GM12865 (cell line): ENCODE results near the gene CEP112.

Experiments
- DNase-seq: peaks from one replicate; pipeline ENCODE4 v3.0.0; 2010; ENCODE audit warnings: low read depth
- H3K4me3 ChIP-seq: 2 replicates; pipeline ENCODE4 v1.5.1; 2011; ENCODE audit warnings: mild to moderate bottlenecking, low read depth, low read length, control low read depth
- TF ChIP-seq, protein P1 (sequence below): IDR thresholded peaks from 2 replicates; pipeline ENCODE4 v1.5.1; 2011; ENCODE audit warnings: low read length, control low read depth, low read depth, inconsistent platforms; ENCODE audit not compliant: insufficient read depth; ENCODE audit errors: missing control alignments

Gene CEP112

DNA sequence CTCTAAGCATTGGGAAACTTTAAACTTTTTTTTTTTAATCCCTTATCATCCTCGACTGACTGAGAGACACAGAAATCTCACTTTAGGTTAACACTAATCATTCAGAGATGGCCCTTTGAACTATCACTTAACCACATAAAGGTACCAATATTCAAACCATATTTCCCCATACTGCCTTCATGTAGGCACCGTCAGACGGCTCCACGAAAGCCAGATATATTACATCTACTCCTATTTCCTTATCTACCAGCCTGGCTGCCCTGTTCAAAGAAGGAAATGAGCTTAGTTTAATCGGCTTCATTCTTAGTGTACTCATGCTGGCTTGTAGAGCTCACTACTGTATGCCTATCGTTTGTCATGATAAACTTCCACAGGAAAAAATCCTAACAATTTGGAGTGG is 270.9 kb downstream of the CEP112 start:
- no peak for DNase-seq
- TF ChIP-seq, protein P1, sequence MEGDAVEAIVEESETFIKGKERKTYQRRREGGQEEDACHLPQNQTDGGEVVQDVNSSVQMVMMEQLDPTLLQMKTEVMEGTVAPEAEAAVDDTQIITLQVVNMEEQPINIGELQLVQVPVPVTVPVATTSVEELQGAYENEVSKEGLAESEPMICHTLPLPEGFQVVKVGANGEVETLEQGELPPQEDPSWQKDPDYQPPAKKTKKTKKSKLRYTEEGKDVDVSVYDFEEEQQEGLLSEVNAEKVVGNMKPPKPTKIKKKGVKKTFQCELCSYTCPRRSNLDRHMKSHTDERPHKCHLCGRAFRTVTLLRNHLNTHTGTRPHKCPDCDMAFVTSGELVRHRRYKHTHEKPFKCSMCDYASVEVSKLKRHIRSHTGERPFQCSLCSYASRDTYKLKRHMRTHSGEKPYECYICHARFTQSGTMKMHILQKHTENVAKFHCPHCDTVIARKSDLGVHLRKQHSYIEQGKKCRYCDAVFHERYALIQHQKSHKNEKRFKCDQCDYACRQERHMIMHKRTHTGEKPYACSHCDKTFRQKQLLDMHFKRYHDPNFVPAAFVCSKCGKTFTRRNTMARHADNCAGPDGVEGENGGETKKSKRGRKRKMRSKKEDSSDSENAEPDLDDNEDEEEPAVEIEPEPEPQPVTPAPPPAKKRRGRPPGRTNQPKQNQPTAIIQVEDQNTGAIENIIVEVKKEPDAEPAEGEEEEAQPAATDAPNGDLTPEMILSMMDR: no peak
- H3K4me3 ChIP-seq: no peak overlapping the region

DNA sequence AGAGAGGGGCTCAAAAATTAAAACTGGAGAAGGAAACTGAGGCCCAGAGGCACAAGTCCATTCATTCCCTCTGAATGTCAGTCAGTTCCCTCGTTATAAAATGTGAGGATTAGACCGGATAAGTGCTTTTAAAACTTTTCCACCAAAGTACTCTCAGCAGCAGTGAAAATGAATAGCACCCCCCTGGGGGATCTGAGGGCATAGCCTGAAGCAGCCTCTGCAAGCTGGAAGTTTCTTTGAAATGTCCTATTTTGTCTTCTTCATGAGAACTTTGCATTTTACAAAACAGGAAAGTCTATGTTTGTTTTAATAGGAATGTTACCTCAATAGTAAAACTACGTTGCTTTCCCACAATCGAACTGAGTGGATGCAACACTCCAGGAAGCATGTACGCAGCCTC is 273.0 kb downstream of the CEP112 start:
- DNase-seq: no peak
- TF ChIP-seq, protein P1: no peak
- no peak overlapping the region for H3K4me3 ChIP-seq

DNA sequence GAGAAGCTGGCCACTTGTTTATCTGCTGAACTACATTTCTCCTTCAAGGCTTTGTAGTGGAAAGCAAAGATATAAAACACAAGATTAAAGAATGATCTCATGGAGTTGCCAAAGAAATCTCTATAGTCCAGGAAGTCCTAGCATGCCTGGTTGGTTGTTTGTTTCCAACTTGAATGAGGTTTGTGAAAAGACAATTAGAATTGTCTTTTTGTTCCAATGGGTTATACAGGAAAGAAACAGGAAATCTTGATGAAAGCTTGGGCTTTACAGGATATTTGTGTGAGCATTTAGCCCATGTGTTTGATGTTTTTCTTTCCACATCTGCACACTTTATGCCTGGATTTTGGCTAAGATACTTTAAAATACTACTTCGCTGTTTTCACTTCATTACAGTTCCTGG is 273.4 kb downstream of the CEP112 start:
- H3K4me3 ChIP-seq: no peak overlapping the region
- no peak for DNase-seq
- TF ChIP-seq, protein P1: no peak

DNA sequence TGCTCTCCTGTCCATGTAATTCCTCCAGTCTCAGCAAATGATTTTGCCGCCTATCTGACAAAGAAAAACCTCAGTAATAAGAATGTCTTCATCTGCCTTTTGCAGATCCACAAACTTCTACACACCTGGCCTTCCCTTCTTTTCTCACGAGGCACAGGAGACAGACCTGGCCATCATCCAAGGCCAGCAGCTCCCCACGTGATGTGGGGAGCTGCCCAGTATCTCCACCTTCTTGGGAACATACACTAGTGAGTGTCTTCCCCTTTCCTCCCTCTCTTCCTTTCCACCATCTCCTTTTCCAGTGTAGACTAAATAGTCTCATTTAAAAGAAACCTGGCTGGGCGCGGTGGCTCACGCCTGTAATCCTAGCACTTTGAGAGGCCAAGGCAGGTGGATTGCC is 274.4 kb downstream of the CEP112 start:
- TF ChIP-seq, protein P1: no peak
- DNase-seq: no peak
- H3K4me3 ChIP-seq: no peak overlapping the region

DNA sequence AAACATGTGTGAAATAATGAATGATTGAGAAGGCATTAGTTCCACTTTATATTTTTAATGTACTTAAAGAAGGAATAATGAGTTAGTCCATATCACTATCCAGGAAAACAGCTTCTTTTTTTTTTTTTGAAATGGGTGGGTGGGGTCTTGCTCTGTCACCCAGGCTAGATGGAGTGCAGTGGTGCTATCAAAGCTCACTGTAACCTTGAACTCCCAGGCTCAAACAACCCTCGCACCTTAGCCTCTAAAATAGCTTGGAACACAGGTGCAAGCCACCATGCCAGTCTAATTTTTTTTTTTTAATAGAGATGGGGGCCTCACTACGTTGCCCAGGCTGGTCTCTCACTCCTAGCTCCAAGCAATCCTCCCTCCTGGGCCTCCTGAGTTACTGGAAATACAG is 275.5 kb downstream of the CEP112 start:
- TF ChIP-seq, protein P1: no peak
- DNase-seq: no peak
- H3K4me3 ChIP-seq: no peak overlapping the region

DNA sequence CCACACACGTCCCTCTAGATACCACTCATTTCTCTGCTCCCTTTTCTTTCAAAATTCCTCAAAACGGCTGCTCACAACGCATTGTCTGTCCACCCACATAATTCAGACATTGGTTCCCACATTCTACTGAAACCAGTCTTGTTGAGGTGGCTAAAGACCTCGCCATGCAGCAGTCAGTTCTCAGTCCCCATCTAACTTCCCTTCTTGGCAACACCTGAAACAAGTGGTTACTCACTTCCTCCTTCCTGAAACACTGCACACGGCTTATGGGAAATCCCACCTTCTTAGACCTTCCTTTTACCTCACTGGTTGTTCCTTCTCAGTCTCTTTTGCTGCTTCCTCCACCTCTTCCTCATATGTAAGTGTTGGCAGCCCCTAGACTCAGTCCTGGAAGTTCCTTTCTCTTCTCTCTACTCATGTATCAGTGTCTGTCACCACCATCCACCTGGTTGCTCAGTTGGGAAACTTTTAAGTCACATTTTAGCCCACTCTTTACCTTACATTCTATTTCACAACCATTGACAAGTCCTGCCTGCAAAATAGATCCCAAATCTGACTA is 277.1 kb downstream of the CEP112 start:
- TF ChIP-seq, protein P1: no peak
- DNase-seq: peak; percentile 92
- H3K4me3 ChIP-seq: no peak overlapping the region

DNA sequence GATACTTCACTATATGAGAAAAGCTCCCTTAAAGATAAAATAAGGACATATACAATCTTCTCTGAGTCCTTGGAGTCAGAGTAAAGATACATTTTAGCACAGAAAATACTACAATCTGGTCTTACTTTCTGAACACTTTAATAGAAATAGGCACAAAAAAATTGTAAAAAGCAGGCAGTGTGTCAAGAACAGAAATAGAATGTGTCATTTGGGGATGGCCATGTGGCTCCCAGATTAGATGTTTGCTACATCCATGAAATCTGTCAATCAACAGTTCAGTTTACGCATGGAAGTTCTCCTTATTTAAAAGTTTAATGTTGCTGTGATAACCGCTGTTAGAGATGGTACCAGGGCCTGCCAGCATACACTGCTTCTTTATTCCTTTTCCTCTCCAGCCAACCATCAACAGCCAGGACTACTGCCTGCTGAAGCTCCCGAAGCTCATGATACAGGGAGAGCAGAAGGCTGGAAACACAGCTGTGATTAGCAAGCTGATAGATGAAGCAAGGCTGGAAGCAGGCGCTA is 278.5 kb downstream of the CEP112 start:
- H3K4me3 ChIP-seq: no peak overlapping the region
- TF ChIP-seq, protein P1: no peak
- DNase-seq: no peak
